DMS153 treated with DMSO at 0.1 percent for 48 hours (cell line): ENCODE measurements around the gene SH3PXD2A.

Source experiments
- DNase-seq: peaks from one replicate; lab custom pipeline; 2025; ENCODE audit not compliant: unreplicated experiment; lab: John Stamatoyannopoulos, UW

SH3PXD2A gene

DNA sequence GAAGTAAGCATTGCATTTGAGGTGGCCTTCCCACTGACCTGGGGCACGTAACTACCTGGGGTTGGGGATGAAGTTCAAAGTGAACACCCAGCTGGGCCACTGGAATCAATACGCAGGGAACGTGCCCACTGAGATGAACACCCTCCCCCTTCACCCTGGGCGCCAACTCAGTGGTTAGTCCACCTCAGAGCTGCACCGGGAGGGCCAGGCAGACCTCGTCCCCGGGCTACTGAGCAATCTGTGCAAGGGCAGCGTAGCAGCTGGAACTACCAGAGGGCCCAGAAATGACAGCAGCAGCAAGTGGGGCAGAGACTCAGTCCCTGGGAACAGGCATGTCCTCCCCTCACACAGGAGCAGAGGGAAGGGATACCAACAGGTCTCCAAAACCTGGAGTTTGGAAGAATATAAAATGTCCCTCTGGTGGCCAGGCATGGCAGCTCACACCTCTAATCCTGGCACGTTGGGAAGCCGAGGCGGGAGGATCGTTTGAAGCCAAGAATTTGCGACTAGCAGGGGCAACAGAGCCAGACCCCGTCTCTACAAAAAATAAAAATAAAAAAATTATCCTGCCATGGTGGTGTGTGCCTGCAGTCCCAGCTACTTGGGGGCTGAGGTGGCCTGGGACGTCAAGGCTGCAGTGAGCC, 143.9 kb downstream of the SH3PXD2A start:
- DNase-seq, result no peak

DNA sequence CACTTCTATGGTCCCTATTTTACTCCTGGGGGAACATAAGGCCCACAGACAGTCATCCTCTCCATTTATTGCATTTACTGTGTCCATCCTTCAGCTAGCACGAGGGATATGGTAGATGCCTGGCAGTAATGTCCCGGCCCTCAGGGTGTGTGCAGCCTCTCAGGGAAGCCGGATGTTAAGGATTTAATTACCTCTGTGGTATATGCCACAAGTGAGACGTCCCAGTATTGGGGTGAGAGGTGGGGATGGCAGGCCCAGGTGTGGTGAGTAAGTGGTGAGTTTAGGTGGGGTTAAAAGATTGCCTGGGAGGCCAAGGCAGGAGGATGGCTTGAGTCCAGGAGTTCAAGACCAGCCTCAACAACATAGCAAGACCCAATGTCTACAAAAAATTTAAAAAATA, 144.9 kb downstream of the SH3PXD2A start:
- no peak for DNase-seq

DNA sequence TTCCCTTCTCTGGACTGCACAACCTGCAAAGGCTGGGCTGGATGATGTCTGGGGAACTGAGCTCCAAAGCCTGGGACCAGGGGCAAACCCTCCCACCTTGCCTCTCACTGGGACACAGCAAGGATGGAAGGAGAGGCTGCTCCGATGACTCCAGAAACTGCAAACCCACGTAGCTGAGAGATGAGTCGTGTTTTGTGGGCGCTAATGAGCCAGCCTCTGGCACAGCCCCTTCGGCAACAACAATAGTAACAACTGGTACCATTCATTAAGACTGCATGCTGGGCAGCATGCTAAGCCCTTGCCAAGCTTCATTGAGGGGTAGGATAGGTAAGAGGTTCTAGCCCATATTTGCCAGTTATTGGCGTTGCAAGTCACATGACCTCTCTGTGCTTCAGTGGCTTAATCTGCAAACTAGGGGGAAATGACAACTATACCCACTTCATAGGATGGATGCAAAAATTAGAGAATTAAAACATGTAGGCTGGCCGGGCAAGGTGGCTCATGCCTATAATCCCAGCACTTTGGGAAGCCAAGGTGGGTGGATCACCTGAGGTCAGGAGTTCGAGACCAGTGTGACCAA, 145.9 kb downstream of the SH3PXD2A start:
- DNase-seq, result no peak

DNA sequence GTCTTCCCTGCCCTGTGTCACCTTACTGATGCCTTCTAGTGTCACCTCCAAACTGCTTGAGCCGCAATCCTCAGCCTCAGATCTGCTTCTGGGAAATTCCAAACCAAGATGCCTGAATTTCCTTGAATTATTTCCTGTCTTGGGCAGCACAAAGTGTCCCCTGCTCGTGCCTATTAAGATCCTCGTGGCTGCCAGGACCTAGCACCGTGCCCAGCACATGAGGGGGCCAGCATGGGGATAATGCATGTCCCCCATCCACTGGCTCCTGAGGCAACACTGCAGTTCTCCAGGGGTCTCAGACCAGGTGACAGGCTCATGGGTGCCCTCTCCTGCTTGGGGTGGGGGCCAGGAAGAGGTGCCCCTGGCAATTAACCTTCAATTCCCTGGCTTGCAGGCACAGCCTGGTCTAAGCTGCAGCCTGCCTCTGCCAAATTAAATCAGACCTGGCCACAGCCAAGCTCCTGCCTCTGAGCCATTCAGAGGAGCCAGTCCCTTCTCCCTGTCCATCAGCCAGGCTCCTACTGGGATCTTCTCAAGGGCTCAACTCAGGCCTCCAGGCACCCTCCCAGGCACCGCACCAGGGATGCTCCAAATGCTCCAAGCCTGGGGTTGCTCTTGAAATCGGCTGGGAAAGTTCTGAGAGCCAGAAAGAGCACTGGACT, 146.6 kb downstream of the SH3PXD2A start:
- DNase-seq, result no peak

DNA sequence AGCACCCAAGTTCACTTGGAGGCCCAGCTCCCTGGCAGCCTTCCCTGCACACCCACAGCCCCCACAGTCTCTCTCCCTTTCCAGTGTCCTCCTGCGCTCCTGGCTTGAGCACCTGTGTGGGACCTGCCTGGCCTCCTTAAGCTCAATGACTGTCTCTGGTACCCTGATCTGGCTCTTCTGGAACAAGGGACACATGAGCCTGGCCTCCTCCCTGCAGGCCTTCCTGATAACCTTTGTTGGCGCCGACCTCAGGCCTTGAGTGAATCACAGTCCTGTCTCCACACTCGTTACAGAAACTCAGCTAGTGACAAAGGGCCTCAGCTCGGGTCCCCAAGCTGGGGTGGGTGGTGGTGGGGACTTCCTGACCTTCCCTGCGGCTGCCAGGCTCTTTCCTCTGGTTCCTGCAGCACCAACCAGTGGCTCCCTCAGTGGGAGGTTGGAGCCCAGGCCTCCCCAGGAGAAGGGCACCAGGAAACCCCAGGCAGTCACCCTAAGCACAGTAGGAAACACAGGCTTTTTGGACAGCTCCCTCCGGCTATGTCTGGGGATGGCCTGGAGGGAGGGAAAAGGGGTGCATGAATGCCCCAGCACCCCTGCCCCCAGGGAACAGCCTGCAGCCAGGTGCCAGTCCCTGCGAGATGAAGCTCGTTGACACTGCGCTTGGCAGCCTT, 147.3 kb downstream of the SH3PXD2A start:
- no peak for DNase-seq

DNA sequence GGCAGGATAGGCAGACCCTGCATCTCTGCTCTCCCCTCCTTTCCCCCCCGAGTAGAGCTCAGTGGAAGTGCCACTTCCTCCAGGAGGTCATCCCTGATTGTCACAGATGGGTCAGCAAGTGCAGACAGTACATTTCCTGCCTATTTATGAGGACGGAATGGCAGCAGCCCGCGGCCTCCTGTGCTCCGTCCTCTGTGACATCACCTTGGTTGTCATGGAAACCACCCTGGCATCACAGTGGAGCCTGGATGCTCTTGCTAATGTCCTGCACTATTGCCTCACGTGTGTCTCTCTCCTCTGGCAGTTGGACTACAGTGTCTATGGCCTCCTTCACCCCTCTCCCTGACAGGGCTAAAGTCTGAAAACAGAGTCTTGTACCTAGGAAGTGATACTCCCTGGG, 148.6 kb downstream of the SH3PXD2A start:
- no peak for DNase-seq

DNA sequence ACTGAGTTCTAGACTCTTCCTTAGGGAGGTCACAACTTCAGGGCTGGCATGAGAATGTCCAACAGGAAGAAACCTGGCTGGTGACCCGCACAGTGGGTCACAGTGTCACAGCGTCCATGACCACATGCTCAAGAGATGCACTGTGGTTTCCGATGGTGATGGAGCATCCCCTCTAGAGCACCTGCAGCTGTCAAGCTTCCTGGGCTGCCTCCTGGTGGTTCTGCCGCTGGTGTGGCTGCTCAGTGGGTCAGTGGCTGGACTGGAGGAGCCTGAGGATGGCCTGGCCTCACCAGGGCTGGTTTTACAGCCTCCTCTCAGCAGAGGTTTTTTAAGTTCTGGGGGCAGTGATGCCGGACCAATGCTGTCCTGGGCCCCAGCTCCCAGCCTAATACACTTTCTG, 149.3 kb downstream of the SH3PXD2A start:
- DNase-seq, result no peak

DNA sequence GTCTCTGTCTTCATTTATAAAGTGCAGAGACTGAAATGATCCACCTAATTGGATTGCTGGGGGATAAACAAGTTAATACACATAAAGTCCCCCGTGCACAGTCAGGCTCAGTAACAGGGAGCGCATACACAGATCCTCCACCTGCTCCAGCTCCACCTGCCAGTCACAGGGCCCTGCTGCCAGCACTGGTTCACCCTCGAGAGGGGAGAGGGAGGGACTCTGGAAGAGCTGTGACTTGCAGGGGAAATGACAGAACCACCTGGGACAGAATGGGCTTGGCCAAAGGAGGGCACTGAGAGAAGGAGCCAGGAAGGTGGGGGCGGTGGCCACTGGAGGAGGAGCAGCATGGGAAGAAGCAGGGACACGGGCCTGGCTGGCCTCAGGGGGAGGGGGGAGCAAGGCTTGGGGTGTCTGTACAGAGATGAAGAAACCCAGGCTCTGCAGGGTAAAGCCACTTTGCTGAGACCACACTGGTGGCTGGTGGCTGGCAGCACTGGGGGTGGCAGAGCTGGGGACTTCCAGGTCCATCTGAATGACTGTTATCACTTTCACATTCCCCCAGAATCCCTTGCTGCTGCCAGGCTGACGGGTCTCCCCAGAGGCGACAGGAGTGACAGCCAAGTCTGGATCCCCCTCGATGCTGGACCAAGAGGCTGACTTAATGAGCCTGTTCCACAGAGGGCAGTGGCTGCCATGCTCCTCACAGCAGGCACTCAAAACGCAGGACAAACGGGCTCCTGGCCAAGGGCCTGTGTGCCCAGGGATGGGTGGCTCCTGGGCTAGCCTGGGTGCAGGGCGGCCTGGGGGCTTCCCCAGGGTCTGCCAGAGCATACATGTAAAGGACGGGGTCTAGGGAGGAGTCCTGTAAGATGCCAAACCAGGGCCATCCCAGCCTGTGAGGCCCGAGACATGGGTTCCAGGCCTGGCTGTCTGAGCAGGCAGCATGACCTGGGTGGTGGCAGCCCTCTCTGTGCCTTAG, 151.1 kb downstream of the SH3PXD2A start:
- DNase-seq, result no peak

DNA sequence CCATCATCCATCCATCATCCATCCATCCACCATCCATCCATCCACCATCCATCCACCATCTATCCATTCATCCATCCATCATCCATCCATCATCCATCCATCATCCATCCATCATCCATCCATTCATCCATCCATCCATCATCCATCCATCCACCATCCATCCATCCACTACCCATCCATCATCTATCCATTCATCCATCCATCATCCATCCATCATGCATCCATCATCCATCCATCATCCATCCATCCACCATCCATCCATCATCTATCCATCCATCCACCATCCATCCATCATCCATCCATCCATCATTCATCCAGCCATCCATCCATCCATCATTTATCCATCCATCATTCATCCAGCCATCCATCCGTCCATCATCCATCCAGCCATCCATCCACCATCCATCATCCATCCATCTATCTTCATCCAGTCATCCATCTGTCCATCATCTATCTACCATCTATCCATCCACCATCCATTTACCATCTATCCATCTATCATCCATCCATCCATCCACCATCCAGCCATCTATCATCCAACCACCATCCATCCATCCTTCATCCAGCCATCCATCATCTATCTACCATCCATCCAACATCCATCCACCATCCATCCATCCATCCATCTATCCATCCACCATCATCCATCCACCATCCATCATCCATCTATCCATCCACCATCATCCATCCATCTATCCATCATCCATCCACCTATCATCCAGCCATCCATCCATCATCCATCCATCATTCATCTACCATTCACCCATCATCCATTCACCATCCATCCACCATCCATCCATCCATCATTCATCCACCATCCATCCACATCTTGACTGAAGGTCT, 153.8 kb downstream of the SH3PXD2A start:
- DNase-seq, result no peak

DNA sequence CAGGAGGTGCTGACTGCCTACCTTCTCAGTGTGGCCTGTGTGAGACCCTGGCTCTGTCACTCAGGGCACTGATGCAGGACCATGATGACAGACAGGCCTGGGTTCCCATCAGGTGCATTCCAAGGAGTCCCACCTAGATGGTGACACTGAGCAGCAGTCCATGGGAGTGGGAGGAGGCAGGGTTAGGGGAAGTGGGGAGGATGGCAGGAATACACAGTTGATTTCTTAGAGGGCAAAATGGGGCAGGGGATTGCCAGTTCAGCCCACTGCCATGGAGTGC, 155.0 kb downstream of the SH3PXD2A start:
- no peak for DNase-seq

DNA sequence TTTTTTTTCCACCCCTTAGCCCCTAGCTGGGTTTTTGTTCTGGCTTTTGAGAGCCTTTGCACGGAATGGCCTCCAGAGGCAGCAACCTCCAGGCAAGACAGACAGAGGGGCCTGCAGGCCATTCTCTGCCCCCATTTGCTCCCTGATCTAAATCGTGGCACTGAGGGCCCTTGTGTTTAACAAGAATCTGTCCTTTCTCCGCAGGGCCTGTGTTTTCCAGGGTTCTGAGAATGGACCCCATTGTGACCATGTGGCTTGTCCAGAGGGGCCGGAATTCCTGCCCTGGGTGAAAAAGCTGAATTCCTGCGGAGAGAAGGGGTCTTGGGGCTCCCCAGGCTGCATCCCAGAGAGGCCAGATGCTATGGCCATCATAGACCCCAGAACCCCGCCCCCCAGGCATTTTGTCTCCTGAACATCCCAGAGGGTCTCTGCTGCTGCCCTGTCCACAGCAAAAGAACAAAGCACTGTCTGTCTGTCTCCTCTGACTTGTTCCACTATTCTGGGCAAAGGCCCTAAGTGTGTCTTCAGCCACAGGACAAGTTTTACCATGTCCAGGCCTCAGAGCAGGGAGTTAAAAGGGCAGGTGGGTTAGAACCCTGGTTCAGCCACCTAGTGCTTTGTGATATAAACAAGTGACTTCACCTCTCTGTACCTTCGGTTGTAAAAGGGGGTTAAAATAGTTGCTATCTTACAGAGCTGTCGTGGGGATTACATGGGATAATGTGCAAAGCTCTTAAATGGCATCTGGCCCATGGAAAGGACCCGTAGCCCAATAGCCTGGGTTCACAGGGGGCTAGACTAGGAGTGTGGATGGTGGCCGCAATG, 155.6 kb downstream of the SH3PXD2A start:
- no peak for DNase-seq

DNA sequence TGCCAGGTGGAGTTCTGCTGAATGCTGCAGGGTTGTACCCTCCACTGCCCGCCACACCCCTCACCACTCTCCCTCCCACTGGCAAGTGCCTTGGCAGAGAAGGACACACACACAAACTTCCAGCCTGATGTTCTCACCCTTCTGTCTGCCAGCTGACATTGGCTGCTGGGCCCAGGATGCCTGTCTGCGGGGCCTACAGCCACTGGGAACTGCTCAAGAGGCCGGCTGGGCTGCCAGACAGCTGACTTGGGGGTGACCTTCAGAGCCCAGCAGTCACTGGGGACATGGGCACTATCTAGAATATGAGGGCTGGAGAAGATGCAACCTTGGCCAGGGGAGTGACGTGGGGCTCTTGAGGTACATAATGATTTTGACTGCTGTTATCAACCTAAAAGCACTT, 157.1 kb downstream of the SH3PXD2A start:
- DNase-seq, result no peak

DNA sequence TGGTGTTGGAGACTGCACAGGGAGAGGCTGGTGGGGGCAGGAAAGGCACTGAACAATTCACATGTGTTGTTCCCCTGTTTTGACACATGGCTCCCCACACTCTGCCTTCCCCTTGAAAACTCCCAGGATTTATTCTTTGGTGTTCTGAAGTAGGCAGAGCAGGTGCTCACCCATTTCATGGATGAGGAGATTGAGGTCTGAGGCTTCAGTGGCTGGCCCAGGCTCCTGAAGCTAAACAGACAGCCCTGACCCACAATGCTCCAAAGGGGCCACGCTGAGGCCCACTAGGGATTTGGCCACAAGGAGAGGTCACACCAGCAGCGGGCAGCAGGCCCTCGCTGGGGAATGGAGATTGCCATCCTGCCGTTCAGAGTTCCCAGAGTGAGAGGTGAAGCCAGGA, 157.6 kb downstream of the SH3PXD2A start:
- DNase-seq, result no peak

DNA sequence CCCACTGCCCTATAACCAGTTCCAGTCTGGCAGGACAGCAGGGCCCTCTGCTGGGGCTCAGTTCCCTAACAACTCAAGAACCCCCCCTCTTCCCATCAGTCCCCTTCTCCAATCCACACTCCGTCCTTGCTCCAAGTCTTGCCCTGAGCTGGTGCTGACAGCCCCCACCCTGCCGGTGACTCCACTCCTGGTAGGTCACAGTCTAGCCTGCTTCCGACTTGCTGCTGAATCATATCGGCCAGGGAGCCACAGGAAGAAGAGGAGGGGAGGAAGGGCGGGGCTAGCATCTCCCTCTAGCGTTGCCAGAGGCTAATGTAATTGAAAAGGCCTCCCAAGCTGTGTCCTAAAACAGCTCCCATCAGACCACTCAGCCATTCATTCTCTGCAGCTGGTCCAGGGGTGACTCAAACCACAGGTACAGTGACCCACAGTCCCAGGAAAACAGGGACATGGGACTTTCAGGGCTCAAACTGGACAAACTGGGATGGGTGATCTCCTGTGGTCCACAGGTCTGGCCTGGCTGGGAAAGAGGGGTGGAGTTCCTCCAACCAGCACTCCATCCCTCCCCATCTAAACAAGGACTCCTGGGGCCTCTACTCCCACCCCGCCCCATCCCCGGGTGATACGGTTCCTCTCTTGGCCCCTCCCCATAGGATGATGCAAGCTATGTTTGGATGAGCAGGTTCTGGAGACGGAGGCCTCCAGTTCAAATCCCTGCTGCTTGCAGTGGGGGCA, 158.8 kb downstream of the SH3PXD2A start:
- peak; percentile 18 for DNase-seq

DNA sequence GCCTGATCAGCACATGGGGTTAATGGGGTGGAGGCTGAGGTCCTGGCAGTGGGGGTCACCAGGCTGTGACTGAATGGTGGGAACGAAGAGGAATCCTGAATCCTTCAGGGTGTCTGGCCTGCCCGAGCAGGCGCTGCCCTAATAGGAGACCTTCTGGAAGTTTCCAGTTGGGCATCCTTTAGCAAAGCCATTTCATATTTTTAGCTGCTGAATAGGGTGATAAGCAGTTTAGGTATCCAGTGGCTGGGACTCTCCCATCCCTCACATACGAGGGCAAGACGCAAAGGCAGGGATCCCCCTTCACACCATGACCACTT, 159.3 kb downstream of the SH3PXD2A start:
- DNase-seq, result no peak

DNA sequence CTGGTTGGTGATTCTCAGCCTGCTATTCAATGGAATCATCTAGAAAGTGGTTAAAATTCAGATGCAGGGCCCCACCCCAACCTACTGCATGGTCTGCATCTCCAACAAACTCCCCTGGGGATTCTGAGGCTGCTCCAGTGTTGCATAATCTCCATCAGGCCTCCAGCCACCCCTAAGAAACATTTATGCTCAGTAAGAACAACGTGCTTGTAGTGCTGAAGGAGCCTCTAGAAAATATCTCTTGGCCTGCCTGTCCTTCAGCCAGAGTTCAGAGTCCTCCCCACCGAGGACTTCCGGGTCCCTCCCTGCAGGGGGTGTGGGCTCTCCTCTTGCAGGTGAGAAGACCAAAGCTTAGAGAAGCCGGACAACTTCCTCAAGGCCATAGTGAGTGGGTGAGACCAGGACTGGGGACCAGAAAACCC, 159.8 kb downstream of the SH3PXD2A start:
- DNase-seq, result no peak

DNA sequence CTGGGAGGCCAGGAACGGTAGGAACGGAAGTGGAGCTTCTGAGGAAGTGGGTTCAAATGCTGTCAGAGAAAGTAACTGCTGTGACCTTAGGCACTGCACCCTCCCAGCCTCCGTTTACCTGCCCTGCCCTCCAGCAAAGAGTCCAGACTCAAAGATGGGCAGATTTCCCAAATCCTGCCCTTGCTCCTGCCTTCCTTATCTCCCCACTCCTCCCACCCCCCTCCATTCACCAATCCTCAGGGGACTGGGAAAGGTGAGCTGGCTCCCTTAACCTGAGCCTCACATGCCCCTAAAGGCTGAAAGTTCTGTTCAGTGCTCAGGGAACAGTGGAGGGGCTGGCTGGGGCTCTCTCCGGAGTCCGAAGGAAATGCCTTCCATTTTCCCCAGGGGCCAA, 161.6 kb downstream of the SH3PXD2A start:
- DNase-seq, result no peak

DNA sequence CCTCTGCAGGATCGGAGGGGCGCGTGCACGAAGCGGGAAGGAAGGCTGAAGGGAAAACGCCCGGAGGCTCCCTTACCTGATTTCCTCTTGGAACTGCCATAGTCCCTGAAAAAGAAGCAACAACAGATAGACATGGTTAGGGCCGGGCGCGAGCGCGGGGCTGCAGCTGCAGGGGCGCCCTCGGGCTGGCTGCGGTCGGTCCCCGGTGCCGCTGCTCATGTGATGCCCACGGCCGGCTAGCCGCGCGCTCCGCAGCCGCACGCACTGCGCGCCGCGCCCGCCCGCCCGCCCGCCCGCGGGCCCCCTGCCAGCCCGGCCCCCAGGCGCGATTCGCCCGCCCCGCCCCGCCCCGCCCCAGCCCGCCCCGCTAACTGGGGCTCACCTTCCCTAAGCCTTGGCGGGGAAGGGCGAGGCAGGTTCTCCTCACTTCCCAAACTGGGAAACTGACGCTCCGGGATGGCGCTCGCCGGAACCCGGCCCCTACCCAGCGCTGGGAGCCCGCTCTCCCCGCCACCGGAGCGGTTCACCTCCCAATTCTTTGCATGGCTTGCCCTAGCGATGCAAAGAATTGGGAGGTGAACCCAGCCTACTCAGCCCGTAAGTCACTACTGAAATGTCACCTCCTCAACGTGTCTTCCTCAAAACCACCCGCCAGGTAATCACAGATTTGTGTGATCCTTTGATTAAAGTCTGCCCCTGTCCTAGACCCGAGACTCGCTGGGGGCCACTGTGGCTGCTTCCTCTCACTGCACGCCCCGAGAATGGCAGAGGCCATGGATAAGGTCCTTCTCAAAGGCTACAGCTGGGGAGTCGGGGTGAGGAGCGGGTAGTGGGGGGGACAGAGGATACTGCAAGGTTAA, 162.2 kb downstream of the SH3PXD2A start:
- DNase-seq, result no peak
